Activated CD4-positive, alpha-beta T cell treated with anti-CD3 and anti-CD28 coated beads, Interleukin-2, amount 50 U/mL, for 24 hours (primary cell): ENCODE measurements around the gene ACVR2B.

Experiments
- DNase-seq, 2 donors: peaks; one replicate each; pipeline ENCODE4 v3.0.0-alpha.2; 2020; ENCODE audit warnings: low read depth in 1 of 2, low spot score in 1 of 2

The ACVR2B gene

DNA sequence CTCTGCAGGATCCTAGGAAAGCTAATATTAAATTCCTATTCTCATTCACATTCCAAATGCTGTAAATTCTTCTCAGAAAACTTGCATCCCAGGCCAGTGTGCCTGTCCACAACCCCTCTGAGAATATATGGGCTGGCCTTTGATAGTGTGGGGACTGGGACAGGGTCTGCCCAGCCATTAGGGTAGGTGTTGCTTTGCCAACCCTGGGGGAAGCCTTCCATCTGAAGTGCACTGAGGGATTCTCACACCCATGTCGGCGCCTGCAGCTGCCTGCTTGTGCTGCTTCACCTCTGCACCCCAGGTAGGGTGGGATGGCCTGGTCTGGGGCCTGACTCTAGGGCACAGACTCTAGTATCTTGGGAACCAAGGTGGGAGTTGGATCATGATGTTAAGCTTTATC is 27.2 kb downstream of the ACVR2B start:
- no peak for DNase-seq

DNA sequence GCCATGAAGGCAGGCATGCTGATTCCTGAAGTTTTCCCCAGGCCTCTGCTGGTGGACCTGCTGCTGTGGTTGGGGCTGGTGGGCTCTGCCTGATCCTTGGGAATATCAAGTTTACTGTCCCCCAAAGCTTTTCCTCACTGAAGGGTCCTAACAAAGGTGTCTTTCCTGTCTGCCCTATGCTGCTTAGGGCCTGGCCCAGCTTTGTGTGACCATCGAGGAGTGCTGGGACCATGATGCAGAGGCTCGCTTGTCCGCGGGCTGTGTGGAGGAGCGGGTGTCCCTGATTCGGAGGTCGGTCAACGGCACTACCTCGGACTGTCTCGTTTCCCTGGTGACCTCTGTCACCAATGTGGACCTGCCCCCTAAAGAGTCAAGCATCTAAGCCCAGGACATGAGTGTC is 29.3 kb downstream of the ACVR2B start:
- no peak for DNase-seq

- no peak for DNase-seq
Observed at GRCh38 chr3:38487323-38487722, 33.6 kb downstream of the ACVR2B start.

DNA sequence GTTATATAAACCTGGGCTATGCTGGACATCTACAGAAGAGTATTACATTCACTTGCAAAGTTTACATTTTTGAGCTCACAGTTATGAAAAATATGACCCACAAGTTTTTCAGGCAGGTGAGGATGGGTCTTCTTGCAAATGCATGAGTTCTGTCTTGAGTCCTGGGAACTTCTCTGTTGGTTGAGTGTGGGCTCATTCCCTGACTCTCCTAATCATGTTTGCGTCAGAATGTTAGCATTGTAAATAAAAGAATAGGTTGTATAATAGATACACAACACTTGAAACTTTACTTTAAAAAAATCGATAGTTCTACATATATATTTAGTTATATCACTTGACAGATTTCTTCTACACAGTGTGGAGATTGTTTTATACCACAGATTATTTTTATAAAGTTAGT is 35.3 kb downstream of the ACVR2B start:
- no peak for DNase-seq

- DNase-seq: no peak
Observed at GRCh38 chr3:38489766-38490165, 36.1 kb downstream of the ACVR2B start.

GRCh38 chr3:38490281-38491030 is 36.8 kb downstream of the ACVR2B start:
- no peak for DNase-seq

DNA sequence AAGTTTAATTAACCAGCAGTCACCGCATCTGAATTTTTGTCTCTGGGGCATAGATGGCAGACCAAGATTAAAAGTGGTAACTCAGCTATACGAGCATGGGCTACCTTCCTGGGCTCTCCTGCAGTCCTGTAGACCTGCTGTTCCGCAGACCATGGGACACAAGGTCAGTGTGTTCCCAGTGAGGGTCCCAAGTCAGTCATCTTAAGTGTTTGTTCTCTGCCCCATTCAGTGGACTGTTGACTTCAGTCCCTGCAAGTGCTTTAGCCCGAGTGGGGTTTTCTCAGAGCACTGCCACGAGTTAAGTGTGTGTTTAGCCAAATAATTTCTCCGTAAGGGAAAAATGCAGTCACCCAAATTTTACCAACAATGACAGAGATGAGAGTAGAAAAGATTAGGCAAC is 37.5 kb downstream of the ACVR2B start:
- DNase-seq: no peak

DNA sequence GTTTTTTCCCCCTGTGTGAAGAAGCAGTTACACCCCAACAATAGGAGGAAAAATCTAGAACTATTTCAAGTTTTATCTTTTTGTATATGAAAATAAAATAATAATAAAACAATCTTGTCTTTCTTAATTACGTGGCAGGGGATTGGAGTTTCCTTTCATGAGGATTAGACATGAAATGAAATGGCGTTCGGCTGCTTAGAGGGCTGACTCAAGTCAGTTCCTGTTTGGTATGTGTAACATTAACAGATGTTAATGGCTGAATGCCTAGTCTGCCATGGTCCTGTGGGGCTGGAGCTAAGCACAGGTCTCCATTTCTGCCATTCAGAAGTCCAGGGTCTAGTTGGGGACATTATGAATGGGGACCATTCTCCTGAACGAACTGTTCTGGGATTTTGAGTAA is 39.3 kb downstream of the ACVR2B start:
- DNase-seq: no peak

GRCh38 chr3:38496131-38496910 is 42.6 kb downstream of the ACVR2B start, which contains the start of gene EXOG:
EXOG (plus strand) TSS chr3:38496340; CDS start chr3:38496368, 28 bp downstream.
- peak; percentile 92 for DNase-seq

- no peak for DNase-seq
Observed at GRCh38 chr3:38497031-38497430, 43.3 kb downstream of the ACVR2B start.

DNA sequence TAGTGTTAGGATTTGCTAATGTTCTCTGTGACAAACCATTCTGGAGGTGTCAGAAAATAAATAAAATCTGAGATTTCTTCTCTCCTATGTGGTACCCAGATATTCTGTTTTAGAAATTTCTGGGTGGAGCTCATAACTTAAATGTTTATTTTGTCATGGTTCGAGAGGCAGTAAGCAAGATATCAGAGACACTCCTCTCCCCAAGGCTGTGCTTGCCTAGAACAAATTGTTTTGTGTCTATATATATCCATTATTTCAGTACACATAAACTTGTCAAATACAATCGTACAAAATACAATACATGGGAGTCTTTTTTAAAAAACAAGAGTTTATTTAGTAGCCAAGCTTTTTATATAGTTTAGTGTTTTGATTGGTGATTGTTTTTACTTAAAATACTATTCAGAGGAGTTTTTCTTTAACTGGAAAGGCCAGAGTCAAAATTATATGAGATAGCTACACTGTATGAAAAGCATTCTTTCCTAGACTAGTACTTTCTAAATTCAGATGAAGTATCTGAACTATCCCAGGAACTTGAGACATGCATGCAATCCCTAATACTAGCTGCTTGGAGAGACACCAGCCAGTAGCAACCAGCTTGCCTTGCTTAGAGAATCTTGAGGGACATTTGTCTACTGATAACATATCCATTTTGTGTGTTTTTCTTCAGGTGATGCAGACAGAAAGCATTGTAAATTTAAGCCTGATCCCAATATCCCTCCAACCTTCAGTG is 47.2 kb downstream of the ACVR2B start:
- DNase-seq: no peak

- no peak for DNase-seq
Observed at GRCh38 chr3:38507120-38507519, 53.4 kb downstream of the ACVR2B start.

DNA sequence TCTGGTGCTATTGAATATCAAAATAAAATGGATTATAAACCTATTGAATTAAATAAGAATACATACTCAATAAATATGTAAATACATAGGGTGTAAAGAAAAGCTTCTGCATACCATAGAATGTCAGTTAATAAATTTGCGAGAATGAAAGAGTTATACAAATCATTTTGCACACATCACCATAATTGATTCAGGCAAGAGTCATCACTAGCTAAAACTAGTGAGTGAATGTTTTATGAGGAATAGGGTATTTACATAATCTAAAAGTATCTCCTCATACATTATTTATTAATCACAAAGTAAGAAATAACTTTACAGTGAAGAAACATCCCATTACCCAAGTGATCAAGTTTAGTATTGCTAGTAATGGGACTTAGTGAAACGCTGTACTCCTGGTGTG is 56.0 kb downstream of the ACVR2B start:
- no peak for DNase-seq

DNA sequence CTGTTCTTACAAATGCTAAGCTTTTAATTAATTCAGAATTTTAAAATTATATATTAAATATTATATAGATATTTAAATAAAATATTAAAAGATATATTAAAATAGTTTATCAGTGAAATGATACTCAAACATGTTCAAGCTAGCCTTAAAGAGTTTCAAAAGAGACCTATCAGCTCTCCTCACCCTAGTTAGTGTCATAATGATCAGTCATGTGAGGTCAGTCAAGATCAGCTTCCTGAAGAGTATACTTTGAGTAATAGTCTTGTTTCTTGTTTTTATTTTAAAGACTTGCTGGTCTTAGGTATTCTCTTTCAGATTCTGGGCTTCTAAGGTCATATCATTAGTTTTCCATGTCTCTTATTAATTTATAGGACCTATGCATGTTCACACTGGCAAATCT is 56.9 kb downstream of the ACVR2B start:
- DNase-seq: no peak

DNA sequence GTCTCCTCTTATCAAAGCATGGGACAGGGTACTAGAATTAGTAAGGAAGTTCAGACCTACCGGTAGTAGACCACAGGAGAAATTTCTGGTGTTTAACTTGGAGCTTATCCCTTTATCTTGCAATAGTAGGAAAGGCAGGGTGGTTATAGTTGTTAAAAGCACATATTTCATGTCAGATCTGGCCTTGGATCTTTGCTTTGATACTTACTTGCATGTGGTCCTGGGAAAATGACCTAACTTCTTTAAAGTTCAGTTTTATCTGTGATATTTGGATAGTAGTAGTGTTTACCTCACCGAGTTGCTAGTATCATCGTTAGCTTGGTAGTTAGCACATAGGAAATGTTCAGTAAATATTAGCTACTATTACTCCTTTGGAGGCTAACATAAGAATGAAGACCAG is 57.9 kb downstream of the ACVR2B start:
- no peak for DNase-seq

- no peak for DNase-seq
Observed at GRCh38 chr3:38515367-38515766, 61.7 kb downstream of the ACVR2B start.

DNA sequence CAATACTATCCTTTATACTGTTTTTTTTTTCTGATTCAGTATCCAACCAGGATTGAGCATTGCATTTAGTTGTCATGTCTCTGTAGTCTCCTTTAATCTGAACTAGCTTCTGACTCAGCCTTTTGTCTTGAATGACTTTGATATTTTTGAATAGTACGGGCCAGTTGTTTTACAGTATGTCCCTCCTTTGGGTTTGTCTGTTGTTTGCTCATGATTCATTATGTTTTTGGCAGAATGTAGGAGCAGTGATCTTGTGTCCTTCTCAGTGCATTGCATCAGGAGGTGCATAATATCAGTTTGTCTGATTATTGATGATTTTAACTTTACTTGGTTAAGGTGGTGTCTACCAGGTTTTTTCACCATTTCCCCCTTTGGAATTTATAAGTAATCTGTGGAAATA is 63.0 kb downstream of the ACVR2B start:
- DNase-seq: no peak

GRCh38 chr3:38519000-38519399 is 65.3 kb downstream of the ACVR2B start:
- no peak for DNase-seq

- DNase-seq: peak in 1 of 2 donors; percentile 11
Observed at GRCh38 chr3:38519651-38520050, 66.0 kb downstream of the ACVR2B start.

DNA sequence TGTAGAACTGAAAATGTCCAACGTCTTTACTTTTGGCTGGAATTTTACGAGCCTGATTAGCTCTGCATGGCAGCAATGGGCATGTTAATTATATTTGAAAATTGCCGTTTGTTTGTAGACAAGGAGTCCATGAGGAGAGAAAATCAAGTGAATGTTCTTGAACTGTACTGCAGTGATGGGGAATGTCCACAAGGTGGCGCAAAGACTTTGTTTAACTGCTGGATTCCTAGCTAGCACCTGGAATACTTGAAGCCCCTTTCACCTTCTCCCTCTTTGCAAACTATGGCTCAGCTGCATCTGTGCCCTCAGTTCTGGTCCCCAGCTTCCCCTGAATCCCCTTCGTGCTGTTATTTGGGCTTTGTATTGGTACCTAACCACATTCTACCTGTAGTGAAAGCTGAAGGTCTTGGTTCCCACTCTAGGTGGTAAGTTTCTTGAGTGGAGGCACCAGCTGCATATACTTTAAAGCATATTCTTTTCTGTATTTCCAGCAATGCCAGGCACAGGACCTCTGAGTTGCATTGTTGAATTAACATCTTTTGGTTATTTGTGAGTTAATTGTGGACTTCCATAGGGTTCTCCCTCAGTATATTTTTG is 67.8 kb downstream of the ACVR2B start:
- peak; percentile 13 to 51 for DNase-seq

DNA sequence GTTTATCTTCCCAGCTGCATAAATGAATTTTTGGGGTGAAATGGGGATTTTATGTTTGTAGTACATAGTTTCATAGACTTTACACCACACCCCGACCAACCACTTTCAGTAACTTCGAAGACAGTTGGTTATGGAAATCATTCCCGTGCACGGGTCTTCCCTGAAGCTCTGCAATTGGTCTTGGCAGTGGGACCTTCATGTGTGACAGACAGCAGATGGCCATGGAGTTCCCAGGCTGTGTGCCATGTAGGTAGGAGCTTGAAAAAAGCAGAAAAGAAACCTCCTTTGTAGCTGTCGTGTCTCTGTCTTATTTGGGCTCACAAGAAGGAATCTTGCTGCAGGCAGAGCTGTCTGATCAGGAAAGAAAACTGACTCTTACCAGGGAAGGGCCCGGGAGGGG is 68.3 kb downstream of the ACVR2B start:
- no peak for DNase-seq
